ENCODE results near the gene ST7L.

ST7L gene

DNA sequence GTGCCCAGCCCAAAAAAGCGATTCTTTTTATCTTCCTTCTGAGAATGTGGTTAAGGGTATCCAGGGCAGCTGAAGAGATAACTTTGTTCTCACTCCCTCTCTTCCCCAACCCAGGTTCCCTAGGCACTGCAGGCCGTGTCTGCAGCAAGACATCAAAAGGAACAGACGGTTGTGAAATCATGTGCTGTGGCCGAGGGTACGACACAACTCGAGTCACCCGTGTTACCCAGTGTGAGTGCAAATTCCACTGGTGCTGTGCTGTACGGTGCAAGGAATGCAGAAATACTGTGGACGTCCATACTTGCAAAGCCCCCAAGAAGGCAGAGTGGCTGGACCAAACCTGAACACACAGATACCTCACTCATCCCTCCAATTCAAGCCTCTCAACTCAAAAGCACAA, 98.8 kb downstream of the ST7L start:
- DNase-seq (ENCODE audit: insufficient read length, low spot score) (no peak), FAIRE-seq (no peak)

GRCh38 chr1:112518186-112518585, 100.8 kb downstream of the ST7L start:
- DNase-seq (ENCODE audit: insufficient read length, low spot score) (no peak), FAIRE-seq (no peak)

- DNase-seq (ENCODE audit: insufficient read length, low spot score) = no peak
- no peak for FAIRE-seq
Measured at GRCh38 chr1:112517646-112518045, 101.3 kb downstream of the ST7L start.

DNA sequence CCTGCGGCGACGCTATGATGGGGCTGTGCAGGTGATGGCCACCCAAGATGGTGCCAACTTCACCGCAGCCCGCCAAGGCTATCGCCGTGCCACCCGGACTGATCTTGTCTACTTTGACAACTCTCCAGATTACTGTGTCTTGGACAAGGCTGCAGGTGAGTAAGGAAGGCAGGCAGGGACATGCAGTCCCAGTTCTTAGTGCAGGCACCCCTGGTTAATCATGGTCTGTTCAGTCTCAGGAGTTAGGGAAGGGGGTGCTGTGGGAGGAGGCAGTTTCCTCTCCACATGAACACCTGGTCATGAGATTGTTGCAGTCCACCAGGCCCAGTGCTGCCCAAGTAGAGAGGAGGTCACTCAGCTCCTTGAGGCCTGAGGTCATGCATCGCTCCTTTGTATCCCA, 101.7 kb downstream of the ST7L start:
- FAIRE-seq = no peak
- no peak for DNase-seq (ENCODE audit: insufficient read length, low spot score)

DNA sequence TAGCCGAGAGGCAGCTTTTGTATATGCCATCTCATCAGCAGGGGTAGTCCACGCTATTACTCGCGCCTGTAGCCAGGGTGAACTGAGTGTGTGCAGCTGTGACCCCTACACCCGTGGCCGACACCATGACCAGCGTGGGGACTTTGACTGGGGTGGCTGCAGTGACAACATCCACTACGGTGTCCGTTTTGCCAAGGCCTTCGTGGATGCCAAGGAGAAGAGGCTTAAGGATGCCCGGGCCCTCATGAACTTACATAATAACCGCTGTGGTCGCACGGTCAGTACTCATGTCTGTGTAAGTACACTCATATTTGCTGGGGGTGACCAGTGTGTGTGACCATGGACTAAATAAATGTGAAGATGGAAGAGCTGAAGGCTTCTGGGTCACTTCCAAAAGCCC, 102.8 kb downstream of the ST7L start:
- FAIRE-seq = no peak

GRCh38 chr1:112515311-112516009, 103.5 kb downstream of the ST7L start:
- FAIRE-seq = no peak
- DNase-seq (ENCODE audit: insufficient read length, low spot score) = no peak

More for the DNA sequence above, 102.8 kb downstream of the ST7L start:
- DNase-seq (ENCODE audit: insufficient read length, low spot score) = no peak

- FAIRE-seq (no peak), DNase-seq (ENCODE audit: insufficient read length, low spot score) (no peak)
Measured at GRCh38 chr1:112514901-112515300, 104.0 kb downstream of the ST7L start.

DNA sequence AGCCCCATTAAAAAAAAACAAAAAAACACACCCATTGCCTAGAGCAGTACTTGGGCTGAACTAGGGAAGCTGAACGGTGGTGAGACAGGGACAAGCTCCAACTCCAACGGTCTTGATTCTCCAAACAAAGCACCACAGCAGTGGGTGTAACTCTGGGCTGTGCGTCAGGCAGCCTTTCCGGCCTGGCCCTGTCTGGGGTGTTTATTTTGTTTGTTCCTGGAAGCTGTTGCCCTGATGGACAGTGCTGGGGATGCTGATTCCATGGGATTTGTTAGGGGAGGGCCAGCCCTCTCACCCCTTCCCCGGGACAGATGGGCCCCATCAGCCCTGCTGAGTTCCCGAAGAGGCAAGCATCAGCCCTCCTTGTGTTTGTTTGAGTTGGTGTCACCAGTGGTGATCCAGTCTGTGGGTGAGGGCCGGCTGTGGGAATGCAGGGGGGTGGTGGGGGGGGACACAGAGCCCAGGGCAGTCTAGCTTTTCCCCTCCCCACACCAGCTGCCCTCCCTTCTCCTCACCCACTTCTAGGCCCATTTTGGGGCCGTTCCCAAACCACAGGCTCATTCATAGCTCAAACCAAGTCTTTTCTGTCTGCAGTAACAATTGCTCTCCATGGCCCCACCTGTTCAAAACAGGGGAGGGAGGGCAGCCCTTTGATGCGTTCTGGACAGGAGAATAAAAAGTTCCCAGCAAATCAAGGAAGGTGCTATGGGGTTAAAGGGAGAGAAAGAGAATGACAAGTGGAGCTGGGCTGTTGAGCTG, 105.7 kb downstream of the ST7L start:
- DNase-seq (ENCODE audit: insufficient read length, low spot score) (no peak), FAIRE-seq (no peak)

- DNase-seq (ENCODE audit: insufficient read length, low spot score) = no peak
- no peak for FAIRE-seq
Measured at GRCh38 chr1:112511897-112512296, 107.0 kb downstream of the ST7L start.

DNA sequence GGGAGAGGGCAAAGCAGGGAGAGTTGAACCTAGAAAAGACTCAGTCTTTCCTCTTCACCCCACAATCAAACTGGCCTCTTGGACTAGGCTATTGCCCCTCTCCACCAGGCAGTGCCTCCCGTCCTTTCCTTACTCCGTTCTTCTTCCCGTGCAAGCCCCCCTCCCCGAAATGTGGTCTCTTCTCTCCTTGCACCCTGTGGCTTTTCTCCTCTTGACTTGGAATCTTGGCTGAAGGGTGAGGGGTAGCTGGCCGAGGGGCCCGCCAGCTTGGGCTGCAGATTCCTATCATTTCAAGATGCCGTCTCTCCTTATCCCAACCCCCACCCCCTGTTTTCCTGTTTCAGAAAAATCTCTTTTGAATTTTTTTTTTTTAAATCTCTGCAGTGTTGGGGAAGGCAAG, 108.6 kb downstream of the ST7L start:
- no peak for DNase-seq (ENCODE audit: insufficient read length, low spot score)
- no peak for FAIRE-seq

GRCh38 chr1:112509660-112510178, 109.2 kb downstream of the ST7L start:
- FAIRE-seq (no peak), DNase-seq (ENCODE audit: insufficient read length, low spot score) (no peak)

DNA sequence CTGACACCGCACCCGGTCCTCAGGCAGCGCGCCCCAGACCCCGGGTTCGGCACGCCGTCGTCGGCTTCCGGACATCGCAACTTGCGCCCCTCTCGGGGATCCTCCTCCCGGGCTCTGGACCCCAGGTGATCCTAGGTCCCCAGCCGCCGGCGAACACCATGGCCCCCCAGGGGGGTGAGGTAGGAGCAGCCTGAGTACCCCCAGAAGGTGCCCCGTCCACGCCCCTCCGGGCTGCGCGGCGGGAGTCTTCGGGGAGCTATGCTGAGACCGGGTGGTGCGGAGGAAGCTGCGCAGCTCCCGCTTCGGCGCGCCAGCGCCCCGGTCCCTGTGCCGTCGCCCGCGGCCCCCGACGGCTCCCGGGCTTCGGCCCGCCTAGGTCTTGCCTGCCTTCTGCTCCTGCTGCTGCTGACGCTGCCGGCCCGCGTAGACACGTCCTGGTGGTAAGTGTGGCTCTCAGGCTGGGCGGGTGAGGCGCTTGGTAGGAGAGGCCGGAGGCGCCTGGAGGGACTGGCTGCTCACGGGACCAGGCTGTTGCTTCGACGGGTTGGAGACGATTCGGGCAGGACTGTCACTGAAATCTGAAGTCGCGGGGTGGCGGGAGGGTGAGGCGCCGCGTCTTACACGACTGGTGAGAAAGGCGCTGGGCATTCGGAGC, 109.8 kb downstream of the ST7L start:
- FAIRE-seq (no peak), DNase-seq (ENCODE audit: insufficient read length, low spot score) (no peak)

DNA sequence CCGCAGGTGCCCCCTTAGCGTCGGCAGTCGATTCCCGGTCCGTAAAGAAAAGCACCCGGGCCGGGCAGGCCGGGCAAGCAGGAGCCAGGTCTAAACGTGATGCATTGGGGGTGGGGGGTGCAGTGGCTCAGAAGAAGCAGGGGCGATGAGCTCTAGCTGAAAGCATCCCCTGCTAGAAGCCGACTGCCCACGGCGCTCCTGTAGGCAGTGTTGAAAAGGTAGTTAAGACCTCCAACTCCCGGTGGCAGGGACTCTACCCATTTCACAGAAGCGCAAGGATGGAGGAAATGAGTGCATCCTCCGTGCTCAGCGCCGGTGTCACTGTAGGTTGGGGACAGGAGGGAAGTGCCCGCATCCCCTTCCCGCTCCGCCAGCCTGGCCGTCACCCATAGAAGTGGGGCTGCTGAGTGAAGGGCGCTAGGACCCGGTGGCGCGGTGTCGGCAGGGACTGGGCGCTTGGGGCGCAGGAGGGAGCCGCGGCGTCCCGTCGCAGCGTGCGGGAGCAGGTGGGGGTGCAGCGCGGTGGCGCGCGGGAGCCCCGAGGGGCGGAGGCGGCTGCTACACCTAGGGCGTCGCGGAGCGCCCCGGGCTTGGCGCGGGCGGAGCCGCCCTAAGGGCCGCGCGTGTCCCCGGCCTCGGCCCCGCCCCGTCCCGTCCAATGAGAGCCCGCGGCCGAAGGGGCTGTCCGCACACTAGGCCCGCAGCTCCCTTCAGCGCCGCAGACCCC, 110.5 kb downstream of the ST7L start, which contains the start of gene WNT2B:
Gene WNT2B, plus strand, starts transcription at position 688 of the 727 bp plus-strand sequence. CDS start 298 bp downstream, outside the sequence.
- DNase-seq (ENCODE audit: insufficient read length, low spot score) = no peak
- FAIRE-seq = no peak

- FAIRE-seq (no peak), DNase-seq (ENCODE audit: insufficient read length, low spot score) (no peak)
Measured at GRCh38 chr1:112507921-112508277, 111.0 kb downstream of the ST7L start.

GRCh38 chr1:112507336-112507735, 111.6 kb downstream of the ST7L start:
- FAIRE-seq (no peak), DNase-seq (ENCODE audit: insufficient read length, low spot score) (no peak)

- FAIRE-seq (no peak), DNase-seq (ENCODE audit: insufficient read length, low spot score) (no peak)
Measured at GRCh38 chr1:112506731-112507130, 112.2 kb downstream of the ST7L start.

DNA sequence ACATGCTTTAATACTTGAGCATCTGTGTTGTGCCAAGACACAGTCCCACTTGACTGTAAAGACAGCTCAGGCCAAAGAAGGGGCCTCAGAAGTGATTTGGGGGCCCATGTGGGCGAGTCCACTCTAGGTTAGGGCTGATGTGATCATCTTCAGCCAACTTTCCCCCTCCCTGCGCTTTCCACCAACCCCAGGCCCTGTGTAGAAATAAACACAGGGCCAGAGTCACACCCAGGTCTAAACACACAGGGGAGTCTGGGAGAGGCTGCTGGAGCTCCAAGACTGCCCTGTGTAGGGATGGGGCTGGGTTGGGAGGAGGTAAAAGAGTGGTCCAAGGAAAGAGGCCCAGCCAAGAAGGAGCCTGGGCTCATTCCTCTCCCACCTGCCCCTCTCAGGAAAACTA, 112.6 kb downstream of the ST7L start:
- DNase-seq (ENCODE audit: insufficient read length, low spot score) = no peak
- FAIRE-seq = no peak

DNA sequence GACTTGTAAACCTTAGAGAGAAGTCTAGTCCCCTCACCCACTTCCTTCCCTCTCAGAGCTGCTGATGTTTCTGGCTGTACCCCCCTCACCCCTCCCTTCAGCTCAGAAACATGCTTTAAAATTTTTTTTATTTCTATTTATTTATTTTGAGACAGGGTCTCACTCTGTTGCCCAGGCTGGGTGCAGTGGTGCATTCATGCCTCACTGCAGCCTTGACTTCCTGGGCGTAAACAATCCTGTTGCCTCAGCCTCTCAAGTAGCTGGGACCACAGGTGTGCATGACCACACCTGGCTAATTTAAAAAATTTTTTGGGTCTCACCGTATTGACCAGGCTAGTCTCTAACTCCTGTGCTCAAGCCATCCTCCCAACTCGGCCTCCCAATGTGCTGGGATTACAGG, 113.1 kb downstream of the ST7L start:
- DNase-seq (ENCODE audit: insufficient read length, low spot score) (no peak), FAIRE-seq (no peak)

DNA sequence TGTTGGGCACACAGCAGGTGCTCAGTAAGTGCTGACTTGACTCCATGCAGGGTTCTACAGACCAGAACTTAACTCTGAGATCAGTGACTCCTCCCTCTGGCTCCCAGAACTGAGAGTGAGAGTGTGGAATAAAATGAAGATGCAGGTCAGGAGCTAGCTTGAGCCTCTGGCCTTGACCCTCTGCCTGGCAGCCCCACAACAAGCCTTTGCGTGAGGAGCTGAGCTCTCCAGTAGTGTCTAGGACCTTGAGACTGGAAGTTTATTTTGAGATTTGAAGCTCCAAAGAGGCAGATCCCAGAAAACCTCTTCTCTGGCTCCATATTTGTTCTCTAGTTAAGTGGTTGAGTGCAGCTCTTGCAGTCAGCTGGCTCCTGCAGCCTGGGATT, 113.5 kb downstream of the ST7L start:
- FAIRE-seq (no peak), DNase-seq (ENCODE audit: insufficient read length, low spot score) (no peak)

GRCh38 chr1:112504661-112505399, 114.1 kb downstream of the ST7L start:
- no peak for FAIRE-seq
- no peak for DNase-seq (ENCODE audit: insufficient read length, low spot score)
